PC-9 (cell line): ENCODE measurements around the gene MAPKAP1. TPM values are rescaled to one million over a fixed set of nuclear protein-coding genes. Genes with fewer than 3 reads are reported as not detected.

Experiments used
- BruUV-seq: library from RNA; stranded (reverse); fragments of 400-500 nt; replicated peaks from 2 replicates; lab custom pipeline; 2021; lab: Mats Ljungman, UMichigan
- CTCF ChIA-PET: fragments of 300-600 bp; sonication (Branson Sonifier 250); formaldehyde crosslinking; loops from one replicate; lab custom pipeline; 2022; ENCODE audit warnings: antibody characterized with exemption; lab: Charles Lee
- POLR2A ChIA-PET: fragments of 300-600 bp; sonication (Branson Sonifier 250); formaldehyde crosslinking; loops from one replicate; lab custom pipeline; 2022; ENCODE audit warnings: antibody characterized with exemption; ENCODE audit not compliant: unreplicated experiment; lab: Charles Lee
- DNase-seq, 2 experiments: peaks; one replicate each; pipeline versions ENCODE4 v3.0.0 to v3.0.0-alpha.2; 2015 to 2022; ENCODE audit warnings: mixed read lengths in 1 of 2
- H2AFZ ChIP-seq: fragments of 200-600 bp; sonication (generic); 2 replicates; pipeline ENCODE4 v1.8.1; 2017; ENCODE audit warnings: antibody characterized with exemption
- H3F3A ChIP-seq: fragments of 200-600 bp; sonication (generic); 2 replicates; pipeline ENCODE4 v1.8.1; 2017; ENCODE audit warnings: antibody characterized with exemption, mild to moderate bottlenecking, low read depth; ENCODE audit not compliant: insufficient read depth
- H3K27ac ChIP-seq: fragments of 200-600 bp; sonication (generic); 2 replicates; pipeline ENCODE4 v1.6.1; 2016; ENCODE audit warnings: mixed run types
- H3K27me3 ChIP-seq: fragments of 200-600 bp; sonication (generic); 2 replicates; pipeline ENCODE4 v1.6.1; 2016; ENCODE audit warnings: low read depth, mixed run types; ENCODE audit not compliant: insufficient read depth
- H3K36me3 ChIP-seq: fragments of 200-600 bp; sonication (generic); 2 replicates; pipeline ENCODE4 v1.6.1; 2016; ENCODE audit warnings: low read depth, mixed run types
- H3K4me1 ChIP-seq: fragments of 200-600 bp; sonication (generic); replicated peaks from 2 replicates; pipeline ENCODE4 v1.6.1; 2016; ENCODE audit warnings: mixed run types; ENCODE audit not compliant: insufficient read depth
- H3K4me2 ChIP-seq: fragments of 200-600 bp; sonication (generic); 2 replicates; pipeline ENCODE4 v1.6.1; 2017; ENCODE audit warnings: mixed run types
- H3K4me3 ChIP-seq: fragments of 200-600 bp; sonication (generic); 2 replicates; pipeline ENCODE4 v1.6.1; 2016; ENCODE audit warnings: mixed run types
- H3K79me2 ChIP-seq: fragments of 200-600 bp; sonication (generic); 2 replicates; pipeline ENCODE4 v1.6.1; 2017; ENCODE audit warnings: low read depth, mixed run types
- H3K9me2 ChIP-seq: fragments of 200-600 bp; sonication (generic); 2 replicates; pipeline ENCODE4 v1.8.1; 2017; ENCODE audit warnings: mild to moderate bottlenecking; ENCODE audit not compliant: insufficient read depth
- H3K9me3 ChIP-seq: fragments of 200-600 bp; sonication (generic); 2 replicates; pipeline ENCODE4 v1.8.1; 2016; ENCODE audit warnings: low read depth; ENCODE audit not compliant: insufficient read depth
- H4K20me1 ChIP-seq: fragments of 200-600 bp; sonication (generic); 2 replicates; pipeline ENCODE4 v1.8.1; 2017; ENCODE audit not compliant: insufficient read depth
- EZH2 ChIP-seq: fragments of 200-600 bp; sonication (generic); IDR thresholded peaks from 2 replicates; pipeline ENCODE4 v1.8.0; 2017; ENCODE audit warnings: antibody characterized with exemption, low read depth
- intact Hi-C: fragments of 100-400 bp; cut with micrococcal nuclease; formaldehyde crosslinking; loops from one replicate; pipeline ENCODE4 v1.10.0; 2022; ENCODE audit not compliant: unreplicated experiment
- total RNA-seq: library from RNA; stranded (reverse); gene quantifications from 2 replicates; pipeline ENCODE4 v1.2.3, GENCODE V29; 2021
- TF ChIP-seq, protein P1 (sequence below): fragments of 200-600 bp; sonication (generic); conservative IDR thresholded peaks from 2 replicates; pipeline ENCODE4 v1.6.1; 2017; ENCODE audit warnings: mixed run types, antibody characterized with exemption, mild to moderate bottlenecking, moderate library complexity

MAPKAP1 gene
- total RNA-seq, 1 experiment from 2014 or later: 115 TPM

- no peaks in the 10 kb centered on the region for H3K36me3 ChIP-seq
- H3K27ac ChIP-seq: no peak overlapping the region
- no peaks in the 10 kb centered on the region for H4K20me1 ChIP-seq
- no peak for TF ChIP-seq EZH2
- TF ChIP-seq, protein P1, sequence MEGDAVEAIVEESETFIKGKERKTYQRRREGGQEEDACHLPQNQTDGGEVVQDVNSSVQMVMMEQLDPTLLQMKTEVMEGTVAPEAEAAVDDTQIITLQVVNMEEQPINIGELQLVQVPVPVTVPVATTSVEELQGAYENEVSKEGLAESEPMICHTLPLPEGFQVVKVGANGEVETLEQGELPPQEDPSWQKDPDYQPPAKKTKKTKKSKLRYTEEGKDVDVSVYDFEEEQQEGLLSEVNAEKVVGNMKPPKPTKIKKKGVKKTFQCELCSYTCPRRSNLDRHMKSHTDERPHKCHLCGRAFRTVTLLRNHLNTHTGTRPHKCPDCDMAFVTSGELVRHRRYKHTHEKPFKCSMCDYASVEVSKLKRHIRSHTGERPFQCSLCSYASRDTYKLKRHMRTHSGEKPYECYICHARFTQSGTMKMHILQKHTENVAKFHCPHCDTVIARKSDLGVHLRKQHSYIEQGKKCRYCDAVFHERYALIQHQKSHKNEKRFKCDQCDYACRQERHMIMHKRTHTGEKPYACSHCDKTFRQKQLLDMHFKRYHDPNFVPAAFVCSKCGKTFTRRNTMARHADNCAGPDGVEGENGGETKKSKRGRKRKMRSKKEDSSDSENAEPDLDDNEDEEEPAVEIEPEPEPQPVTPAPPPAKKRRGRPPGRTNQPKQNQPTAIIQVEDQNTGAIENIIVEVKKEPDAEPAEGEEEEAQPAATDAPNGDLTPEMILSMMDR: no peak
- H3K4me1 ChIP-seq: peaks cover 23% of the 10 kb centered on the region; the same call in 1 of the 2 replicates
- ChIA-PET CTCF (no interaction called here), POLR2A (interaction anchor here (0.6 kb wide), 1 partner anchor 101 kb away, joined by 6 read pairs; no protein-coding TSS in a partner anchor)
- peak overlapping the region; percentile 85 for H3K4me3 ChIP-seq
- no peaks in the 10 kb centered on the region for H3K9me2 ChIP-seq
- no peaks in the 10 kb centered on the region for H3K9me3 ChIP-seq
- peak overlapping the region; percentile 94 for H3K4me2 ChIP-seq
- H2AFZ ChIP-seq: peak overlapping the region; percentile 98
- H3K79me2 ChIP-seq: no peaks in the 10 kb centered on the region
- peak in 1 of 2 experiments; percentile 19 for DNase-seq
- no peaks in the 10 kb centered on the region for H3K27me3 ChIP-seq
- BruUV-seq: no TSS peak
- intact Hi-C loops: loop anchor here (2.0 to 10.0 kb wide), 2 partner anchors 189 to 323 kb away; no protein-coding TSS in a partner anchor
- peaks cover 11% of the 10 kb centered on the region; the same call in 1 of the 2 replicates for H3F3A ChIP-seq
These were observed 40.9 kb upstream of the MAPKAP1 start for GRCh38 chr9:125747765-125748445.

DNA sequence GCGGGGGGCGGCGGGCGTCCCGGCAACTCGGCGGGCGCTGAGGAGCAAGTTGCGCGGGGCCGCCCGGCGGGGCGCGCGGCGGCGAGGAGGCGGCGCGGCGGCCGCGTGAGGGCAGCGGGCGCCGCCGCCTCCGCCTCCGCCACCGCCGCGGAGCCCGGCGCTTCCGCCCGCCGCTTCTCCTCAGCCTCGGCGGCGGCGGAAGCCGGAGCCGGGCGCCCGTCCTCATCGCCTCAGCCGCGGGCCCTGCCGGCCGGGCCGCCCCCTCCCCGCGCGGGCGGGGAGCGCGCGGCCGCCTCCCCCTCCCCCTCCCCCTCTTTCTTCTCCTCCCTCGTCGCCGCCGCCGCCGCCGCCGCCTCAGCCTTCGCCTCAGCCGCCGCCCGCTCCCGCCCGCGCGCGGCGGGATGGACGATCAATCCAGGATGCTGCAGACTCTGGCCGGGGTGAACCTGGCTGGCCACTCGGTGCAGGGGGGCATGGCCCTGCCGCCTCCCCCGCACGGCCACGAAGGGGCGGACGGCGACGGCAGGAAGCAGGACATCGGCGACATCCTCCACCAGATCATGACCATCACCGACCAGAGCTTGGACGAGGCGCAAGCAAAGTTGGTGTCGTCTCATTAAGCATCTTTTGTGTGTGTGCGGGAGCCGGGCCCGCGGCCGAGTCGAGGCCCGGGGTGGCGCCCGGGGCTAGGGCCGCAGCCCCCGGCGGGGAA, 40.2 kb upstream of the MAPKAP1 start, which contains the start of gene PBX3:
TSS of gene PBX3 (plus strand) at position 321 of the 712 bp plus-strand sequence.
- Histone ChIP-seq H4K20me1 (no peaks in the 10 kb centered on the region), H3K27me3 (no peaks in the 10 kb centered on the region), H3K79me2 (no peaks in the 10 kb centered on the region), H3K27ac (no peak within 1 kb of the TSS), H3K4me2 (peak within 1 kb of the TSS; percentile 94), H2AFZ (peak within 1 kb of the TSS; percentile 98), H3K4me3 (peak within 1 kb of the TSS; percentile 85), H3F3A (peaks cover 5% of the 10 kb centered on the region; the same call in 1 of the 2 replicates), H3K4me1 (peaks cover 16% of the 10 kb centered on the region; the same call in 1 of the 2 replicates), H3K9me3 (no peaks in the 10 kb centered on the region), H3K36me3 (no peaks in the 10 kb centered on the region), H3K9me2 (no peaks in the 10 kb centered on the region)
- no TSS peak for BruUV-seq
- POLR2A ChIA-PET: no interaction called here
- TF ChIP-seq, protein P1: no peak
- no peak for TF ChIP-seq EZH2
- intact Hi-C loops: loop anchor here (2.0 to 10.0 kb wide), 2 partner anchors 188 to 322 kb away; no protein-coding TSS in a partner anchor
- DNase-seq: peak in 1 of 2 experiments; percentile 57
- CTCF ChIA-PET: no interaction called here

GRCh38 chr9:125746774-125747052, 39.7 kb upstream of the MAPKAP1 start:
- Histone ChIP-seq H3K9me3 (no peaks in the 10 kb centered on the region), H3K36me3 (no peaks in the 10 kb centered on the region), H3K4me1 (peaks cover 11% of the 10 kb centered on the region; the same call in 1 of the 2 replicates), H2AFZ (no peak overlapping the region), H3K27me3 (no peaks in the 10 kb centered on the region), H4K20me1 (no peaks in the 10 kb centered on the region), H3K4me2 (peak overlapping the region; percentile 83; the same call in 1 of the 2 replicates), H3K27ac (no peak overlapping the region), H3K79me2 (no peaks in the 10 kb centered on the region), H3F3A (no peaks in the 10 kb centered on the region; the same call in 1 of the 2 replicates), H3K9me2 (no peaks in the 10 kb centered on the region), H3K4me3 (peak overlapping the region; percentile 56; the same call in 1 of the 2 replicates)
- POLR2A ChIA-PET: no interaction called here
- no peak for TF ChIP-seq EZH2
- TF ChIP-seq, protein P1: no peak
- CTCF ChIA-PET: interaction anchor here (0.6 kb wide), 1 partner anchor 308 kb away, joined by 3 read pairs; no protein-coding TSS in a partner anchor
- no TSS peak for BruUV-seq
- intact Hi-C loops: loop anchor here (2.0 to 10.0 kb wide), 2 partner anchors 188 to 322 kb away; no protein-coding TSS in a partner anchor
- no peak for DNase-seq
